IMR-90 (cell line): ENCODE data around the gene GPER1. TPM values are rescaled to one million over a fixed set of nuclear protein-coding genes. Genes with fewer than 3 reads are reported as not detected.

Source experiments
- ATAC-seq: fragments of 200-7000 bp; cut with Tn5 transposase; 2 replicates; pipeline ENCODE4 v1.9.1; 2020; ENCODE audit warnings: low read depth, mild to moderate bottlenecking, moderate library complexity
- BruUV-seq: library from RNA; stranded (reverse); fragments of 400-500 nt; replicated peaks from 2 replicates; lab custom pipeline; 2021; lab: Mats Ljungman, UMichigan
- CTCF ChIA-PET: fragments of 300-600 bp; formaldehyde crosslinking; extraction: SDS; loops from one replicate; lab custom pipeline; 2021; ENCODE audit warnings: antibody characterized with exemption; lab: Yijun Ruan, JAX
- POLR2A ChIA-PET: fragments of 300-600 bp; sonication (Branson Sonifier 250); formaldehyde crosslinking; loops from one replicate; lab custom pipeline; 2022; ENCODE audit warnings: antibody characterized with exemption; ENCODE audit not compliant: unreplicated experiment; lab: Charles Lee
- DNase-seq: peaks from one replicate; pipeline ENCODE4 v3.0.0; 2013
- H2AFZ ChIP-seq: replicated peaks from 2 replicates; pipeline ENCODE3; 2013; ENCODE audit warnings: low read length, mild to moderate bottlenecking; ENCODE audit not compliant: poor library complexity
- H2AK5ac ChIP-seq: 2 replicates; pipeline ENCODE4 v1.6.1; 2013; ENCODE audit warnings: low read depth, low read length, inconsistent platforms
- H2AK9ac ChIP-seq: replicated peaks from 2 replicates; pipeline ENCODE3; 2013; ENCODE audit warnings: mild to moderate bottlenecking, low read depth, low read length, moderate library complexity; ENCODE audit not compliant: poor library complexity
- H2BK120ac ChIP-seq: 2 replicates; pipeline ENCODE4 v1.6.1; 2013; ENCODE audit warnings: low read depth, low read length, inconsistent platforms
- H2BK15ac ChIP-seq: 3 replicates; pipeline ENCODE4 v1.6.1; 2013; ENCODE audit warnings: low read depth, low read length, inconsistent platforms
- H2BK20ac ChIP-seq: 2 replicates; pipeline ENCODE4 v1.6.1; 2013; ENCODE audit warnings: low read depth, mild to moderate bottlenecking, inconsistent platforms, low read length, moderate library complexity
- H2BK5ac ChIP-seq: 2 replicates; pipeline ENCODE4 v1.6.1; 2013; ENCODE audit warnings: mild to moderate bottlenecking, low read depth, low read length, inconsistent platforms; ENCODE audit not compliant: poor library complexity, severe bottlenecking
- H3K14ac ChIP-seq: replicated peaks from 2 replicates; pipeline ENCODE4 v1.6.1; 2013; ENCODE audit warnings: low read depth, low read length, inconsistent platforms
- H3K18ac ChIP-seq: 2 replicates; pipeline ENCODE4 v1.6.1; 2013; ENCODE audit warnings: low read depth, low read length, control low read depth
- H3K23ac ChIP-seq: 2 replicates; pipeline ENCODE4 v1.6.1; 2013; ENCODE audit warnings: low read depth, low read length, inconsistent platforms
- H3K27ac ChIP-seq: 2 replicates; pipeline ENCODE4 v1.5.1; 2013; ENCODE audit warnings: mild to moderate bottlenecking, control low read depth, low read length; ENCODE audit not compliant: insufficient read depth
- H3K27me3 ChIP-seq: 2 replicates; pipeline ENCODE4 v1.6.1; 2013; ENCODE audit warnings: low read length; ENCODE audit not compliant: control insufficient read depth, insufficient read depth
- H3K36me3 ChIP-seq: 2 replicates; pipeline ENCODE4 v1.6.1; 2013; ENCODE audit warnings: low read length, mixed read lengths; ENCODE audit not compliant: control insufficient read depth, insufficient read depth
- H3K4ac ChIP-seq: 2 replicates; pipeline ENCODE4 v1.6.1; 2013; ENCODE audit warnings: low read depth, low read length, inconsistent platforms
- H3K4me1 ChIP-seq: 2 replicates; pipeline ENCODE4 v1.6.1; 2013; ENCODE audit warnings: low read length, mixed read lengths; ENCODE audit not compliant: control insufficient read depth, insufficient read depth
- H3K4me2 ChIP-seq: 2 replicates; pipeline ENCODE4 v1.6.1; 2013; ENCODE audit warnings: low read depth, mild to moderate bottlenecking, control low read depth, low read length, moderate library complexity
- H3K4me3 ChIP-seq: 2 replicates; pipeline ENCODE4 v1.5.1; 2013; ENCODE audit warnings: low read depth, mild to moderate bottlenecking, control low read depth, low read length, moderate library complexity; ENCODE audit not compliant: insufficient read depth
- H3K56ac ChIP-seq: 2 replicates; pipeline ENCODE4 v1.6.1; 2013; ENCODE audit warnings: low read length, inconsistent platforms; ENCODE audit not compliant: insufficient read depth; ENCODE audit errors: extremely low read depth
- H3K79me1 ChIP-seq, 2 experiments: 2 replicates each; pipeline ENCODE4 v1.6.1; 2013; ENCODE audit warnings: low read length in 2 of 2, inconsistent platforms in 1 of 2, low read depth in 1 of 2
- H3K9ac ChIP-seq: 2 replicates; pipeline ENCODE4 v1.6.1; 2013; ENCODE audit warnings: low read depth, low read length, control low read depth
- H3K9me1 ChIP-seq: 2 replicates; pipeline ENCODE4 v1.6.1; 2013; ENCODE audit warnings: low read length, inconsistent platforms; ENCODE audit not compliant: insufficient read depth
- H3K9me3 ChIP-seq: 2 replicates; pipeline ENCODE4 v1.6.1; 2013; ENCODE audit warnings: low read length; ENCODE audit not compliant: control insufficient read depth, insufficient read depth
- H4K20me1 ChIP-seq: 2 replicates; pipeline ENCODE4 v1.6.1; 2013; ENCODE audit warnings: low read length, inconsistent platforms; ENCODE audit not compliant: insufficient read depth
- H4K5ac ChIP-seq: 2 replicates; pipeline ENCODE4 v1.6.1; 2013; ENCODE audit warnings: mild to moderate bottlenecking, low read depth, low read length, control low read depth
- H4K8ac ChIP-seq, 2 experiments: 2 replicates each; pipeline ENCODE4 v1.6.1; 2013; ENCODE audit warnings: low read depth in 2 of 2, low read length in 2 of 2, control low read depth in 1 of 2, inconsistent platforms in 1 of 2
- H4K91ac ChIP-seq: 2 replicates; pipeline ENCODE4 v1.6.1; 2013; ENCODE audit warnings: low read depth, low read length, inconsistent platforms; ENCODE audit not compliant: insufficient read depth
- BHLHE40 ChIP-seq: fragments of 150-350 bp; IDR thresholded peaks from 2 replicates; pipeline ENCODE4 v1.6.1; 2016; ENCODE audit warnings: mild to moderate bottlenecking, low read depth, low read length
- CEBPB ChIP-seq: IDR thresholded peaks from 2 replicates; pipeline ENCODE4 v1.6.1; 2012; ENCODE audit warnings: low read depth, low read length, improper control_type of control experiment
- CHD1 ChIP-seq: IDR thresholded peaks from 2 replicates; pipeline ENCODE4 v1.6.1; 2012; ENCODE audit warnings: low read depth, low read length, improper control_type of control experiment
- FOS ChIP-seq: fragments of 150-350 bp; IDR thresholded peaks from 2 replicates; pipeline ENCODE4 v1.6.1; 2016; ENCODE audit warnings: low read depth, low read length
- MAFK ChIP-seq: IDR thresholded peaks from 2 replicates; pipeline ENCODE4 v1.6.1; 2012; ENCODE audit warnings: low read depth, low read length, improper control_type of control experiment
- MAZ ChIP-seq: IDR thresholded peaks from 2 replicates; pipeline ENCODE4 v1.6.1; 2012; ENCODE audit warnings: low read depth, mild to moderate bottlenecking, low read length, improper control_type of control experiment, moderate library complexity, borderline replicate concordance
- MXI1 ChIP-seq: IDR thresholded peaks from 2 replicates; pipeline ENCODE4 v1.6.1; 2012; ENCODE audit warnings: low read depth, mild to moderate bottlenecking, low read length, moderate library complexity, borderline replicate concordance
- NFE2L2 ChIP-seq: fragments of 150-350 bp; IDR thresholded peaks from 2 replicates; pipeline ENCODE4 v1.6.1; 2016; ENCODE audit warnings: low read depth, mild to moderate bottlenecking, low read length
- POLR2A ChIP-seq: IDR thresholded peaks from 2 replicates; pipeline ENCODE4 v1.6.1; 2012; ENCODE audit warnings: mild to moderate bottlenecking, low read depth, low read length
- RAD21 ChIP-seq: IDR thresholded peaks from 2 replicates; pipeline ENCODE4 v1.6.1; 2012; ENCODE audit warnings: low read length, improper control_type of control experiment
- RCOR1 ChIP-seq: IDR thresholded peaks from 2 replicates; pipeline ENCODE4 v1.6.1; 2012; ENCODE audit warnings: mild to moderate bottlenecking, low read length, improper control_type of control experiment; ENCODE audit not compliant: insufficient replicate concordance
- RFX5 ChIP-seq: IDR thresholded peaks from 2 replicates; pipeline ENCODE4 v1.8.0; 2012; ENCODE audit warnings: low read depth, mild to moderate bottlenecking, low read length, moderate library complexity
- SMC3 ChIP-seq: fragments of 150-350 bp; IDR thresholded peaks from 2 replicates; pipeline ENCODE4 v1.6.1; 2016; ENCODE audit warnings: low read depth, mild to moderate bottlenecking, antibody characterized with exemption, low read length, moderate library complexity
- WGBS, 2 experiments: methylation state at CpG; one replicate each; pipeline versions ENCODE4 v1.1.5 to v1.1.7; 2013; ENCODE audit warnings: missing lambda C conversion rate in 2 of 2; ENCODE audit not compliant: insufficient read length in 1 of 2; ENCODE audit errors: extremely low coverage in 2 of 2; 5-methylcytosine and 5-hydroxymethylcytosine counted together
- dilution Hi-C: fragments of 300-500 bp; cut with HindIII; formaldehyde crosslinking; loops from one replicate; pipeline ENCODE4 v1.14.3; 2018; ENCODE audit warnings: low sequenced_read_pairs; ENCODE audit not compliant: unreplicated experiment
- in situ Hi-C: fragments of 300-500 bp; cut with MboI; formaldehyde crosslinking; loops from 3 replicates; pipeline ENCODE4 v1.14.3; 2019; ENCODE audit warnings: low sequenced_read_pairs, inconsistent platforms, mixed read lengths
- intact Hi-C: fragments of 100-400 bp; cut with micrococcal nuclease; formaldehyde crosslinking; loops from 2 replicates; pipeline ENCODE4 v1.10.0; 2022
- polyA plus RNA-seq, 3 experiments: library from polyadenylated mRNA; depleted of rRNA; stranded (reverse); fragments of >200 nt; gene quantifications; 2 replicates each; pipeline ENCODE4 v1.2.3, GENCODE V29; 2012; ENCODE audit warnings: low replicate concordance in 1 of 3
- total RNA-seq: library from RNA; depleted of rRNA; stranded (reverse); fragments of >200 nt; gene quantifications from 2 replicates; pipeline ENCODE4 v1.2.3, GENCODE V29; 2012
- TF ChIP-seq, protein P1 (sequence below): conservative IDR thresholded peaks from 2 replicates; pipeline ENCODE4 v1.5.1; 2012; ENCODE audit warnings: mild to moderate bottlenecking, low read depth, low read length, improper control_type of control experiment
- TF ChIP-seq, protein P2 (sequence below): fragments of 150-350 bp; IDR thresholded peaks from 2 replicates; pipeline ENCODE4 v1.6.1; 2016; ENCODE audit warnings: low read depth, mild to moderate bottlenecking, low read length, moderate library complexity, borderline replicate concordance
- TF ChIP-seq, protein P3 (sequence below): fragments of 150-350 bp; IDR thresholded peaks from 2 replicates; pipeline ENCODE4 v1.6.1; 2017; ENCODE audit warnings: mild to moderate bottlenecking, antibody characterized with exemption, low read length, low read depth

The GPER1 gene
- total and polyA plus RNA-seq, 2 of the 4 experiments (the other 2 are of a cell fraction): 2.0 to 5.8 TPM

DNA sequence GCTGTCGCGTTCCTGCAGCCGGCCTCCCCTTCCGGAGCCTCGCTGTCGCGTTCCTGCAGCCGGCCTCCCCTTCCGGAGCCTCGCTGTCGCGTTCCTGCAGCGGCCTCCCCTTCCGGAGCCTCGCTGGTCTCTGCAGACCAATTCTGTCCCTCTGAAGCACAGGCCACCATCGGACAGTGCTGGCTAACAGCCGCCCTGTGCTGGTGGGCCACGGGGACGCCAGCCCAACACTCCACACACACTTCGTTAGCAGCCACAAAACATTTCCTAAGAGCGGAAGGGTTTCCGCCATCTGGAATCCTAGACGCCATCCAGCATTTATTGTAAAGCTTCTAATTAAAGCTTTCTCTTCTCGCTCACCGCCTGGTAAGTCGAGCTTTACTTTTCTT, 11.2 kb downstream of the GPER1 start:
- no peaks in the 10 kb centered on the region for H3K9me1 ChIP-seq
- no peak overlapping the region for H3K18ac ChIP-seq
- BruUV-seq: no TSS peak
- H2AK9ac ChIP-seq: no peak overlapping the region
- H2BK5ac ChIP-seq: no peak overlapping the region
- H2AFZ ChIP-seq: no peak overlapping the region
- WGBS, 2 experiments: 84% methylated on average over 9 of the region's 26 CpGs; no CpG with 5 or more reads in 1 of the 2 experiments
- no peaks in the 10 kb centered on the region for H3K27me3 ChIP-seq
- H3K56ac ChIP-seq: no peak overlapping the region
- peaks cover 2% of the 10 kb centered on the region for H3K36me3 ChIP-seq
- intact Hi-C loops (no loop called here), dilution Hi-C loops (no loop called here), in situ Hi-C loops (no loop called here)
- ChIA-PET CTCF (no interaction called here), POLR2A (no interaction called here)
- H2BK20ac ChIP-seq: no peak overlapping the region
- no peak for TF ChIP-seq NFE2L2
- TF ChIP-seq, protein P1, sequence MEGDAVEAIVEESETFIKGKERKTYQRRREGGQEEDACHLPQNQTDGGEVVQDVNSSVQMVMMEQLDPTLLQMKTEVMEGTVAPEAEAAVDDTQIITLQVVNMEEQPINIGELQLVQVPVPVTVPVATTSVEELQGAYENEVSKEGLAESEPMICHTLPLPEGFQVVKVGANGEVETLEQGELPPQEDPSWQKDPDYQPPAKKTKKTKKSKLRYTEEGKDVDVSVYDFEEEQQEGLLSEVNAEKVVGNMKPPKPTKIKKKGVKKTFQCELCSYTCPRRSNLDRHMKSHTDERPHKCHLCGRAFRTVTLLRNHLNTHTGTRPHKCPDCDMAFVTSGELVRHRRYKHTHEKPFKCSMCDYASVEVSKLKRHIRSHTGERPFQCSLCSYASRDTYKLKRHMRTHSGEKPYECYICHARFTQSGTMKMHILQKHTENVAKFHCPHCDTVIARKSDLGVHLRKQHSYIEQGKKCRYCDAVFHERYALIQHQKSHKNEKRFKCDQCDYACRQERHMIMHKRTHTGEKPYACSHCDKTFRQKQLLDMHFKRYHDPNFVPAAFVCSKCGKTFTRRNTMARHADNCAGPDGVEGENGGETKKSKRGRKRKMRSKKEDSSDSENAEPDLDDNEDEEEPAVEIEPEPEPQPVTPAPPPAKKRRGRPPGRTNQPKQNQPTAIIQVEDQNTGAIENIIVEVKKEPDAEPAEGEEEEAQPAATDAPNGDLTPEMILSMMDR: no peak
- TF ChIP-seq MAFK: no peak
- no peak for TF ChIP-seq POLR2A
- no peak for TF ChIP-seq RAD21
- no peak for TF ChIP-seq BHLHE40
- TF ChIP-seq, protein P2, sequence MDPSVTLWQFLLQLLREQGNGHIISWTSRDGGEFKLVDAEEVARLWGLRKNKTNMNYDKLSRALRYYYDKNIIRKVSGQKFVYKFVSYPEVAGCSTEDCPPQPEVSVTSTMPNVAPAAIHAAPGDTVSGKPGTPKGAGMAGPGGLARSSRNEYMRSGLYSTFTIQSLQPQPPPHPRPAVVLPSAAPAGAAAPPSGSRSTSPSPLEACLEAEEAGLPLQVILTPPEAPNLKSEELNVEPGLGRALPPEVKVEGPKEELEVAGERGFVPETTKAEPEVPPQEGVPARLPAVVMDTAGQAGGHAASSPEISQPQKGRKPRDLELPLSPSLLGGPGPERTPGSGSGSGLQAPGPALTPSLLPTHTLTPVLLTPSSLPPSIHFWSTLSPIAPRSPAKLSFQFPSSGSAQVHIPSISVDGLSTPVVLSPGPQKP: no peak
- TF ChIP-seq RCOR1: no peak
- TF ChIP-seq CHD1: no peak
- no peak for TF ChIP-seq RFX5
- no peak for TF ChIP-seq MAZ
- TF ChIP-seq FOS: no peak
- TF ChIP-seq MXI1: no peak
- no peak for TF ChIP-seq CEBPB
- TF ChIP-seq SMC3: no peak
- TF ChIP-seq, protein P3, sequence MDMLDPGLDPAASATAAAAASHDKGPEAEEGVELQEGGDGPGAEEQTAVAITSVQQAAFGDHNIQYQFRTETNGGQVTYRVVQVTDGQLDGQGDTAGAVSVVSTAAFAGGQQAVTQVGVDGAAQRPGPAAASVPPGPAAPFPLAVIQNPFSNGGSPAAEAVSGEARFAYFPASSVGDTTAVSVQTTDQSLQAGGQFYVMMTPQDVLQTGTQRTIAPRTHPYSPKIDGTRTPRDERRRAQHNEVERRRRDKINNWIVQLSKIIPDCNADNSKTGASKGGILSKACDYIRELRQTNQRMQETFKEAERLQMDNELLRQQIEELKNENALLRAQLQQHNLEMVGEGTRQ: no peak
- no peaks in the 10 kb centered on the region; the same call in 1 of the 2 replicates for H3K4me1 ChIP-seq
- H3K4me2 ChIP-seq: no peak overlapping the region
- peaks cover 9% of the 10 kb centered on the region; the same call in 1 of the 2 replicates for H4K20me1 ChIP-seq
- H2AK5ac ChIP-seq: no peak overlapping the region
- no peak overlapping the region for H2BK120ac ChIP-seq
- DNase-seq: no peak
- no peak overlapping the region for H3K4ac ChIP-seq
- no peak overlapping the region for H3K23ac ChIP-seq
- no peak overlapping the region for H4K8ac ChIP-seq
- no peak overlapping the region for H3K4me3 ChIP-seq
- H3K14ac ChIP-seq: no peak overlapping the region
- no peak overlapping the region for H2BK15ac ChIP-seq
- H3K79me1 ChIP-seq: peaks cover 4 to 26% of the 10 kb centered on the region in 2 experiments
- no peak for ATAC-seq
- H3K9ac ChIP-seq: no peak overlapping the region
- no peak overlapping the region for H4K5ac ChIP-seq
- no peak overlapping the region for H3K27ac ChIP-seq
- H4K91ac ChIP-seq: no peak overlapping the region
- no peaks in the 10 kb centered on the region for H3K9me3 ChIP-seq
